HG03520 (cell line): ENCODE data around the gene LMTK2.

Experiments used
- ATAC-seq: cut with Tn5 transposase; IDR thresholded peaks from one replicate; pipeline ENCODE4 v1.9.1; 2021; ENCODE audit warnings: mild to moderate bottlenecking, moderate library complexity; ENCODE audit not compliant: unreplicated experiment

LMTK2 gene

DNA sequence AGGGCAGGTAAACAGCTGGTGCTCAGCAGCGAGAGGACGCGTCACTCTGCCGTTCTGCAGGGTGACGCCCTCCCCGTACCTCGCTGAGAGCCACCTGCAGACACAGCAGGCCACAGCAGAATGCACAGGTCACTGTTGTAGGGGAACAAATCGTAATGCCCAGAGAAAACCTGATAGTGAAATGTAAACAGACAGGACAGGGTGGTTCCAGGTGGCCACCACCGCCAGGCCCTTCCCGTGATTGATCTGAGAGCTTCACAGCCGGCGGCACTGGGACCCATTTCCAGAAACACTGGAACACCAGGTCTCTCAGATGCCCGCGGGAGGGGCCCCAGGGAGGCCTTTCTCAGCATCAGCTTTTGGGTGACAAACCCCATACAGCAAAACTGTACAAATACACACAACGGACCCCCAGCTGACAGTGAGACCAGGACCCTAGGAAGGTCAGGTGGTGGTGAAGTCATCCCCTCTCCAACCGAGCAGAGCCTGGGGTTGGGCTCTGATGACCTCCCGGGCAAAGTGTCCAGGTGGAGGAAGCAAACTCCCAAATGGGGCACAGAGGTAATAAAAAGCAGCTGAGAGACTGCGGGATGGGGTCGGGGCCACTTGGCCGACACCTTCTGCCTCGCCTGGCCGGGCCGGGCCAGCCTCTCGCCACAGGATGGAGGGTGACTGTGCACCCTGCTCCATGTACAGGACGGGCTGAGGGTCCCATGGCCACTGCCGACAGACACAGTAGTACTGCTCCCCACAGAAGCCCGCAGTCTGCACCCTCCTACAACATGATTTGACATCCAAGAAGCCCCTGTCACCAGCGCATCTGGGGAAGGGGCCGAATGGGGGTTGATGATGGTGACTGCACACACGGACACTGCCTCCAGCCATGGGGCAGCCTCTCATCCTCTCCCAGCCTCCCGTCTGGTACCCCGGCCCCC lies 109.2 kb downstream of the LMTK2 start:
- ATAC-seq, result no peak

DNA sequence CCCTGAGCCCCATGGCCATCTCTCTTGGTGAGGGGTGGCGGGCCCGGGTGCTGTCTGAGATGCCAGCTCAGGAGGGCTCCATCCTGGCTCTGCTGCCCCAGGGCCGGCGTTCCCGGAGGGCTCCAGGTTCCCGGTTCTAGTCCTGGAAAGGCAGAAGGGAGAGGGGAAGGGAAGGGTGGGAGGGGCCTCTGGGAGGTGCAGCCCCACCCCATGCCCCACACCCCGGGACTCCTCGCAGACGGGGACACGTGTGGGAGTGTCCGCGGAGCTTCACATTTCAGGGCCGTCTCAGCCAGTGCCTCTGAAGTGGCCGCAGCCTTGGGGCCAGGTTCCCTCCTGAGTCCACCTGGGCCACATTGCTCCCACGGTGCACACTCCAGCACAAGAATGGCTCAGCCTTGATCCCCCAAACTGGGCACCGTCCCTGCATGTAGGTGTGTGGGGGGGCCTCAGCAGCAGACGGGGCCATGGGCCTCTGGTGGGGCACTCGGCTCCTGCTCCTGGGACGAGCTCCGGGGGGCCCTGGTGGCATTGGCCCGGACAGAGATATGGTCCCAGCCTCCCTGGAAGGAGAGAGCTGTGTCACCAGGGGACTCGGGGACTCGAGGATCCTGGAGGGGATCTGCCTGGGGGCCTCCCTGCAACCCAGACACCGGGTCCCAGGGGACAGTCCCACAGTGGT lies 110.4 kb downstream of the LMTK2 start:
- ATAC-seq, result no peak

DNA sequence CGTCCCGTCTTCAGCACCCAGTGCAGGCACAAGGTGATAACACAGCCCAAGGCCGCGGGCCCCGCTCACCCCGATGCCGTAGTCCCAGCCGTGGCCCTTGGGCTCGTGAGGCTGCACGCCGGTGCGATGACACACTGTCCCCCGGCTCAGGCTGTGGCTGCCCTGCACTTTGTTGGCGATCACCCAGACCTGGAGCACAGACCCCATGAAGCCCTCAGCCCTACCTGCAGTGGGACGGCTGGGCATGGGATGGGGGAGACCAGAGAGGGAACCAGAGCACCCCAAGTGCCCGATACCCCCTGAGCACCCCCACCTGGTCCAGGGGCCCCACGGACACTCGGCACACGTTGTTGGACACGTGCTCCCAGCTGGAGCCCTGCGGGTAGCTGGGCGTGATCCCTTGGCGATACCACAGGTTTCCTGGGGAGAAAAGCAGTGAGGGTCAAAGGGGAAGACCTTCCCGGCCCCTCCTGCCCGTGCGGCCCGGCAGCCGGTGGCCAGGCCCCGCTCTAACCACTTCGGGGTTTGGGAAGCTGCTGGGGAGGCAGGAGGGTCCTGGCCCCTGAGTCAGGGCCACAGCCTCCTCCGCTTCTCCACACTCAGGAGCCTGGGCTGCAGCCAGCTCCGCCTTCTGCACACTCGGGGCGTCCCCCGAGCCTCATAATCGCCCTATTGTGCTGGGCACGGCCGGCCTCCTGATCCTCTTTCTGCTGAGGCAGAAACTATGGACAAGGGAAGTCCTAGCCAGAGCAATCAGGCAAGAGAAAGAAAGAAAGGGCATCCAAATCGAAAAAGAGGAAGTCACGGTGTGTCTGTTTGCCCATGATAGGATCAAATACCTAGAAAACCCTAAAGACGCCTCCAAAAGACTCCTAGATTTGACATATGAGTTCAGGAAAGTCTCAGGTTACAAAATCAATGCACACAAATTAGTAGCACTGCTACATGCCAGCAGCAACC lies 111.2 kb downstream of the LMTK2 start:
- ATAC-seq, result no peak

DNA sequence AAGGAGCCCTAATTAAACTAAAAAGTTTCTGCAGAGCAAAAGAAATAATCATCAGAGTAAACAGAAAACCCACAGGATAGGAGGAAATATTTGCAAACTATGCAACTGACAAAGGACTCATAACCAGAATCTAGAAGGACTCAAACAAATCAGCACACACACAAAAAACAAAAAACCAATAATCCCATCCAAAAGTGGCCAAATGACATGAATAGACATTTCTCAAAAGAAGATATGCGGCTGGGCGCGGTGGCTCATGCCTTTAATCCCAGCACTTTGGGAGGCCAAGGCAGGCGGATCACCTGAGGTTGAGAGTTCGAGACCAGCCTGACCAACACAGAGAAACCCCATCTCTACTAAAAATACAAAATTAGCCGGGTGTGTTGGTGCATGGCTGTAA lies 112.7 kb downstream of the LMTK2 start:
- ATAC-seq, result peak; percentile 39

DNA sequence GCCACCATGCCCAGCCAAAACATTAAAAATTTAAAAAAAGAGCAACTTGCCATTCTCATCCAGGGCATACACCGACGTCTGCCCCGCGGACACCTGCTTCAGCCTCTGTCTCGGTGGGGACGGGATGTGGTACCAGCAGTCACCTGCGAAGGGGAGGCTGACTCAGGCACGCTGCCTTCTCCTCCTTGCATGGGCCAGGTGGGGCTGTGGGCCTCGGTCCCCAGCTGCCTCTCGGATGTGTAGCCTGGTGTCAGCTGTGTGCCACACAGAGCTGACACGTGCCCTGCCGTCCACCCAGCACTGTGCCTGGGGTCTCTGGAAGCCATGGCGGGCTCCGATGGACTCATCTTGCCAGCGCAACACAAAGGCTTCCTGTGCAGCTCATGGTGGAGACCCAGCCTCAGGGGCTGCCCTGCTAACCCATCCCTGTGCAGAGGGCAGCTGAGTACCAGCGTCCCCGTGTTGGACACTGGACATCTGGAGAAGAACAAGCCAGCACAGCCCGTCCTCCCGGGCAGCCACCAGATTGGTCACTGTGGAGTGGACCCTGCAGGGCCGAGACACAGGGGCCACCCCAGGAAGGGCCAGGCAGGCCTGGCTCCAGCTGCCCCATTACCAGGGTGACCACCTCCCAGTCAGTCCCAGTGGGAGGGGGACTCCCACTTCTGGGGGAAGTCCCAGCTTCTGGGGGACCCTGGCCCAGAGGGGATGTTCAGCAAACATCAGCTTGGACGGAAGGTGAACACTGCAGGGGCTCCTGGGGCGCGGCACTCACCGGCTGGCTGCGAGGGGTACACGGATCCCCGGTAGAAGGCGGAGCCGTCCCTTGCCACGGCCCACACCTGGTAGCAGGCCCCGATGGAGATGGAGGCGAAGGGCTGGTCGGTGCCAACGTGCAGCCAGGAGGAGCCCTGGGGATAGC lies 115.2 kb downstream of the LMTK2 start:
- ATAC-seq, result no peak

DNA sequence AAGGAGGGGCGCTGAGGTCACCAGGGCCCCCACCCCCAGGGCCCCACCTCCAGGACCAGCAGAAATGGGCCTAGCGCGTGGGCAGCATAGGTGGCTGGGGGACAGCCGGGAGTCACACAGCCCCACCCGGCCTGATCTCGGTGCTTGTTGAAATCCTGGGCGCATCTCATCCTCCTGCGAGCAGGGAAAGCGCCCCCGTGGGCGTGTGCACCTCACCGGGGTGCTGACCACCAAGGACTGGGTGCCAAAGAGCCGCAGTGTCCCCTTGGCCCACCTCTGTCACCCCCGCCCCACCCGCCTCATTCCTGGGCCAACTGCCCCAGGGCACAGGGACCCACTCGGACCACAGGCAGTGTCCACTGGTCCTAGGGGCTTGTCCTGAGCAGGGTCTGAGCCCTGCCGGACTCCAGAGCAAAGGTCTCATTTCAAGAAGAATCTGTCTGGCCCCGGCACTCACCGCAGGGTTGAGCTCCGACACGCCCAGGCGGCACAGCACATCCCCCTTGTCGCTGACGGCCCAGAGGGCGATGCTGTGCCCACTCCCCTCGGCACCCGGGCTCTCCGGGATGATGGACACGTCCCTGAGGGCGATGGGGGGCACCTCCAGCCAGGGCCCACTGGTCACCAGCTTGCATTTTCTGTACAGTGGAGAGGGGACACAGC lies 116.0 kb downstream of the LMTK2 start:
- no peak for ATAC-seq

DNA sequence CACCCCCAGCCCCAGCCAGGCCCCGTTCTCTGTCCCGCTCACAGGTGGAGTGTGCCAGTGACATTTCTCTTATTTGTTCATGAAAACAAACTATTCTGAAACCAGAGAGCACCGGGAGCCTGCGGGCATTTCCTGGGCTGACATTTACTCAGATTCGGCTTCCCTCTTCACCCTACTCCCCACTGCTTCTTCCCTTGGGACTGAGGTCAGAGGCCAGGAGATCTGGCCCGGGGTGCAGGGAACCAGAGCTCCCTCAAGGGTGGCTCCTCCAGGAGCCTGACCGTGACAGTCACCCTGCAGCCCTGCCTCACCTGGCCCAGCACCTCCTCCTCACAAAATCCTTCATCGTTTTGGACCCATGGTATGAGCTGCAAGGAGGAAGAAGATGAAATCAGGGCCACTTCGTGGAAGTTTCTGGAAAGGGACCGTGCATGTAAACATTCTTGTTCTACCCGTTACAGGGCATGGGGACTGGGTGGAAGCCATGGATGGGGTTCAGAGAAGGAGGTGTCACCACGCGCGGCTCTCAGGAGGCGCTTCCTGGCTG lies 116.8 kb downstream of the LMTK2 start:
- no peak for ATAC-seq

DNA sequence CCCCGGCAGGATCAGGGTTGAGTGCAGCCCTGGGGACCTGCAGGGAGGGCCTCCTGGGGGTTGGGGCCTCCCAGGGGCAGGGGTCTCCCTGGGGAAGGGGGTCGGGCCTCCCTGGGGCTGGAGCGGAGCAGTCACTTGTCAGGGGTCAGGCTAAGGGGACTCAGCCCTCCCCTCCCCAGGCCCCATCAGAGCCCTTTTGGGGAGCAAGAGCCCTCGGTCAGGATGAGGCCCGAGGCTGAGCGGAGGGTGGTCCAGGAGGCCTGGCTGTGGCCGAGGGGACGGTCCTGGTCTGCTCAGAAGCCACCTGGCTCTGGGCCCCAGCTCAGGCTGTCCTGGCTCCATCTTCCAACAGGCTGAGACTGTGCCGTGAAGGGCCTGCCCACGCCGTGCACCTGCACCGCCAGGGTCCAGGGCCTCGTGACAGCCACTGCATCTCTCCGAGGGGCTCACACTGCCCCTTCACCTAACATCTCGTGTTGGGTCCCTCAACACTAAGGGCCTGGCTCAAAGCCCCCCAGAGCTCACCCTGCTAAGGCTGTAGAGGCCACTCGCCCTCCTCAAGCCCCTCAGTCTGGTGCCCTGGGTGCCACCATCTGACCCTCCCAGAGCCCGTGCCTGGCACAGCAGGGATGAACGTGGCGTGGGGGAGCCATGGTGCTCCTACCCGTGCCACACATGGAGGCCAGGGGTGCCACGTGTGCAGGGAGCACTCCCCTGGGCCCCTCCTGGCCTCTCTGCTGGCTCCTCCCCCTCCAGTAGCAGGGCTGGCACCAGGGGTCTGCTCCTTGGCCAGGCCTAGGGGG lies 117.4 kb downstream of the LMTK2 start:
- ATAC-seq, result no peak

DNA sequence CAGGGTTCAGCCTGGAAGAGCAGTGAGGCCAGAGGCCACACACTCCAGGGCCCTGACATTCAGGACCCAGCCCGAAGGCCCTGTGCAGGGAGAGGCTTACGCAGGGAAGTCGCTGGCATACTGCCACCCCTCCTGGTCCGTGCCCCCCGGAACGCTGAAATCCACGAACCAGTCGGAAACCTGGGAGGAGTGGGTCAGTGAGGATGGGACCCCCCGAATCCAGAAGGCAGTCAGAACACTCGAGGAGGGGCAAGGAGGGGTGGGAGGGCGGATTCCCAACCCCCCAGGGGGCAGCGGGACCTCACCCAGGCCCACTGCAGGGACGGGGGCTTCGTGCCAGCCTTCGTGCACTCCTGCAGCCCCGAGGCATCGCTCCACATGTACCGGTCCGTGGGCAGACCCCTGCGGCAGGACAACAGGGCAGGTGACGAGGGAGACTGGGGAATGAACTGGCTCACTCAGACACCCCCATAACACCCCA lies 118.1 kb downstream of the LMTK2 start:
- ATAC-seq, result no peak

DNA sequence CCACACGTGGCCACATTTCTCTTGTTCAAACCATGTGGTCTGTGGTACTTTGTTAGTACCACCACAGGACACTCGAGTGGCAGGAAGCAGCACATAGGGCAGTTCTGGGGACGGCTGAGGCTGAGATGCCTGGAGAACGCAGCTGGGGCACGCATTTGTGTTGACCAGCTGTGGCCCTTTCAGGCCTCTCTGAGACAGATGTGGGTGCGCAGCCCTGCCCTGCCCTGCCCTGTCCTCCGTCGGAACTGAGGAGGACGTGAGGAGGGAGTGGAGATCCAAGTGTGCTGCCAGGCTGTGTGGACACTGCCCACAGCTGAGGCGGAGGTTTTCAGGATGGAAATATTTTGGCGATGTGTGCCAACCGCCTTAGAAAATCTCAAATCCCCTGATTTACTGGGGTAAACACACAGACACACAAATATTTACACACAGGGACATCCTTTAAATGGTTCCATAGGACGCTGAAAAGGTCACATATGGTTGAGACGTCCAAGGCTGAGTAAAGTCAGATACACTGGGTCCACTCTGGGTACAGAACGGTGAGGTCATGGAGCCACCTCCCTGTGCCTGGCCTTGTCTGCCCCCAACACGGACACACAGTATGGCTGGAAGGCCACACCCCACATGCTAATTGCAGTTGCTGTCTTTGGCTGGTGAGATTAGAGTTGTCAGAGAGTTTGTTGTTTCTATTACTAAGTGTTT lies 119.4 kb downstream of the LMTK2 start:
- ATAC-seq, result no peak

DNA sequence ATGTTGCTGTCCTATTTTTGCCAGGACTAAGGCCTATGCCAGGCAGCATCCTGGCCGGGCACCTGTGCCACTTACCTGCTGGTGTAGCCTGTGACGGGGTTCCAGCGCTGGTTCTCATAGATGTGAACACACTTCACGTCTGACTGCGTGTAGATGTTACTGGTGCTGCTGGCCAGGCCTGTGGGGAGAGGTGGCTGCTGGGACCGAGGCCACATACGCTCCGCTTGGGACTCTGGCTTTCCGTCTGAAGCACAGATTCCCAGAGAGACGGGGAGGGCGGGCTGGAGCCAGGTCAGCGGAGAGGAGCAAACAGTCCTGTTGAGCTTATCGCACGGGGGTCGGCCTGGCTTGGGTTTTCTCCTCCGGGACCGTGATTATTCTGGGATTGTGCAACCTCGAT lies 121.3 kb downstream of the LMTK2 start:
- no peak for ATAC-seq

DNA sequence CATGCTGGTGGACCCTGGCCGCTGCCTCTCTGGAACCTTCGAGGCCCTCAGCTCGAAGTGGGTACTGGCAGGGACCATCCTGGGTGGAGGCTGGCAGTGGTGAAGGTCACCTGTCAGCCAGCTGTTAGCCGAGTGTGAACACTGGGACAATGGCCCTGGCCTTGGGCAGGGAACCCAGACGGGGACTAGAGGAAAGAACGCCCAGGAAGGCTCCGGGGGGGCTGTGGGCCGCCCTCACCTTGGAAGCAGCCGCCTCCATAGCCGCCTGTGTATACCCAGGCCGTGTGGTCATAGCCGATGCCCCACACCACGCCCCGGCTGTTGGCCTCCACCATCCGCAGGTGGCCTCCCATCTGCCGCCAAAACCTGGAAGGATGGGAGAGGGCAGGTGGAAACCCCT lies 122.1 kb downstream of the LMTK2 start:
- no peak for ATAC-seq

DNA sequence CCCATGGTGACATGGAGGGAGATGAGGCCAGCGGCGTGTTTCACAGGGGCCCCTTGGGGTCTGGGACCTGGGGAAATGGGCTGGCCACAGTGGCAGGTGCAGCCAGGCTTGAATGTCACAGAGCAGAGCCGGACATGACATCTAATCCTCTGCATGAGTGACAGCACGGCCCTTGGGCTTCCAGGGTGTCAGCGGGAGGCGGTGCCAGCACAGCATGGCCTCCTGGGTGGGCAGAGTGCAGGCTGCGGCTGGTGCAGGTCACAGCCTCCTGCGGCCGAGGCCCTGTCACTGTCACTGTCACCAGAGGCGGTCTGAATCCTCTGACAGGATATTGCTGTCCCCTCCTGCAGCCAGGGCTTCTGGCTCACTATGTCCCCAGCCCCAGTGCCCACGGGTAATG lies 122.8 kb downstream of the LMTK2 start:
- ATAC-seq, result no peak

DNA sequence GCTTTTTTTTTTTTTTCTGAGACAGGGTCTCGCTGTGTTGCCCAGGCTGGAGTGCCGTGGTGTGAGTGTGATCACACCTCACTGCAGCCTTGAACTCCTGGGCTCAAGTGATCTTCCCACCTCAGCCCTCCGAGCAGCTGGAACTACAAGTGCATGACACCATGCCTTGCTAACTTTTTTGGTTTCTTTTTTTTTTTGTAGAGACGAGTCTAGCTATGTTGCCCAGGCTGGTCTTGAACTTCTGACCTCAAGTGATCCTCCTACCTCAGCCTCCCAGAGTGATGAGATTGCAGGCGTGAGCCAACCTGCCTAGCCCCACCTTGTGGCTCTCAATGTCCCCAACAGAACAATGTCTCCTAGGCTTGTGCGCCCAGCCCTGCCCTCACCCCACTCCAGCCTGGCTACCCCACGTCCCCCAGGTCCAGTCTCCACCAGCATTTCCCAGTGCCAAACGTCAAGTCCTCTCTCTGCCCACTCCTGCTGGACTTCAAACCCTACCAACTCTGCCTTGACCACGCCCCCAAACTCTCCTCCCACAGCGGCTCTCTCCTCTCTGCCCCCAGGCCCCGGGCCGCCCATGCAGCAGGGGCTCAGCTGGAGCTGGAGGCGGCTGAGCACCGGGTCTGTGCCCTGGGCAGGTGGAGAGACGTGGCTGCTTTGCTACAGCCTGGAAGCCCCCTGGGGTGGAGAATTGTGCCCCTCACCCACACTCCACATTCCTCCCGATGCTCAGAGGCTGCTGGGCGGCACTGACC lies 123.5 kb downstream of the LMTK2 start:
- ATAC-seq, result no peak

DNA sequence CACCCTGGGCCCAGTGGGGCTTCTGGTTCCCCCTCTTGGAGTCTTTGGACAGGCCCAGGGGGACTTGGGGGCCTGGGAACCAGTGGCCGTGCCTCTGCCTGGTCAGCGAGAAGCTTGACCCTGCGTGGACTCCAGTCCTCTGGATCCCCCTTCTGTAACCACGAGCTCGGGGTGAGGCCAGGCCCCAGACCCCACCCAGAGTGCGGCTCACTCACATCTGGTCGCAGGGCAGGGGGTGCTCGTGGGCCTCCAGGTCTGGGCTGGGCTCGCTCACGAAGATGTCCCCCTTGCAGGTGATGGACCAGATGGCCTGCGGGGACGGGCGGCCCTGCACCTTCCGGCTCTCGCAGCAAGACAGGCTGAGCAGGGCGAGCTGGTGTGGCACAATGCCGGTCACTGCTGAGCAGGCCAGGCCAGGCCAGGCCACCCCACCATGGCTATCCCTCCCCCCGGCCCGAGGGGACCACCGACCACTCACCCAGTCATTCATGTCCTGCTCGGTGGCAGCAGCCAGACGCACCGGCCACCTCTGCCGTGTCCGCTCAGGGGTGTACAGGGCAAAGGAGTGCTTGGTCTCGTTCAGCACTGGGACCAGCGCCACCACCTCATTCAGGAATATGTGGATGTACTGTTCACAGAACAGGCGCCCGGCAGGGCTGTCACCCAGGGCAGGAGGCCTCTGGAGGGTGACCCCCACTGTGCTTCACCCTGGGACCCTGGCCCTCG lies 124.2 kb downstream of the LMTK2 start:
- no peak for ATAC-seq

DNA sequence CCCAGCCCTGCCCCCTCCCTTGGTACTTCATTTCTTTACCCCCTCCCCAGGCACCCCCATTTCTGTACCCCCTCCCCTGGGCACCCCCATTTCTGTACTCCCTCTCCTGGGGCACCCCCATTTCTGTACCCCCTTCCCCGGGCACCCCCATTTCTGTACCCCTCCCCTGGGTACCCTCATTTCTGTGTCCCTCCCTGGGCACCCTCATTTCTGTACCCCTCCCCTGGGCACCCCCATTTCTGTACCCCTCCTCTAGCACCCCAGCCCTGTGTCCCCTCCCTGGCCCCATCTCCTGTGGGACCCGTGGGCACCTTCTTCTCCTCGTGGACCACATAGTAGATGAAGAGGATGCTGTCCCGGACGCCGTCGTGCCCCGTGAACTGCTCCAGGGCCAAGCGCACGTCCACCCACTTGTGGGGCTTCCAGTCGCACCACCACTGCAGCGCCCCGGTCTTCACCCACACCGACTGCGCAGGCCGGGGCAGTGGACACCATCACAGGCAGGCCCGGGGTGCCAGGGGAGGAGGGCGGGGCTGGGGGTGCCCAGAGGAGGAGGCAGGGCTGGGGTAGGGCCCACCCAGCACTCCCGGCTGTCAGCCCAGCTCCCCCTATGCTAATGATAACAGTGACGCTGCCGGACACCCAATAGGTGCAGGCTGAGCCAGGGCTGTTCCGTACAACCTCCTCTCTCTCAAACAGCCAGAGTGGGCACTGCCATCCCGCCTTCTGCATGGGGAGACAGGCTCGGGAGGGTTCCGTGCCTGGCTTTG lies 125.0 kb downstream of the LMTK2 start:
- no peak for ATAC-seq
